COR-L47 (cell line): ENCODE measurements around the gene AVL9.

Source experiments
- DNase-seq: peaks from one replicate; lab custom pipeline; 2025; lab: John Stamatoyannopoulos, UW

The AVL9 gene

GRCh38 chr7:32535162-32535702 lies 39.9 kb downstream of the AVL9 start:
- no peak for DNase-seq

DNA sequence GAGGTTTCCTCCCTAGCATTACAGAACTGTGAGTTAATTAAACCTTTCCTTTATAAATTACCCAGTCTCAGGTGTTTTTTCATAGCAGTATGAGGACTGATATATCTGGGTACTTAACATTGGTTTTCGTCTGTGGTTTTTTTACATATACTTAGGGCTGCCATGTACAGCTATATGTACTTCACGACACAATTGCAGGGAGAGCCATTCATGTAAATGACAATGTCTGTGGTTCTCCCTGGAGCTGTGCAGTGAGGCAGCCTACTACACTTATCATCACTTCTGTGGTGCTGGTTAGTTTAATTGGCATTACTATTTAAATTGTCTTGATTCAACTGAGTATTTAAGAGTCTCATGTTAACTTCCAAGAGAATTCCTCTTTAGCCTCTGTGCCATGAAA lies 40.7 kb downstream of the AVL9 start:
- no peak for DNase-seq

DNA sequence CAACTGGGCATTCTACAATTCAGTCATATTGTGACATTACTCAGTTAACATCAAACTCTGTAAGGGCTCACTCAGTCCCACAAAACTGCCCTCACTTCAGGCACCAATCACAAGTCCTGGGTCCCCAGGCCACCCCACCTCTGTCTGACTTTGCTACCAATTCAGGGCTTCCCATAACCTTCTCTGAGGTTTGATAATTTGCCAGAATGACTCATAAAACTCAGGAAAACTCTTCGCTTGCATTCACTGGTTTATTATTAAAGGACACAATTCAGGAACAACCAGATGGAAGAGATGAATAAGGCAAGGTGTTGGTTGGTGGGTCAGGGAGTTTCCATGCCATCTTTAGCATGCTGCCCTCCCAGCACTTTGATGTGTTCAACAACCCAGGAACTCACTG lies 41.3 kb downstream of the AVL9 start:
- no peak for DNase-seq

GRCh38 chr7:32537760-32538159 lies 42.5 kb downstream of the AVL9 start:
- DNase-seq, result no peak

DNA sequence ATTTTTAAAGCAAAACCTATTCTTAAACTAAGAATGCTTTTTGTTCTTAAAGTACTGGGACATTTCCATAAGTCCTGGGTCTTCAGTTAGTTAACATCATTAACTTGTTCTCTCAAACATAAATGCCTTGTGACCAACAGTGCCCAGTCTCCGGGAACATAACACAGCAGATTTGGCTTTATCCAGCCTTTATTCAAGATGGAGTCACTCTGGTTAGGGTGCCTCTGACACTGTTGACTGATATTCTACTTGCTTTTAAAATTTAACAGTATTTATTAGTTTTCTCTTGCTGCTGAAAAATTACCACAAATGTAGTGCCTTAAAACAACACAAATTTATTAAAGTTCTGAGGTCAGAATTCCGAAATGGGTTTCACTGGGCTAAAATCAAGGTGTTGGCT lies 44.1 kb downstream of the AVL9 start:
- DNase-seq, result no peak

DNA sequence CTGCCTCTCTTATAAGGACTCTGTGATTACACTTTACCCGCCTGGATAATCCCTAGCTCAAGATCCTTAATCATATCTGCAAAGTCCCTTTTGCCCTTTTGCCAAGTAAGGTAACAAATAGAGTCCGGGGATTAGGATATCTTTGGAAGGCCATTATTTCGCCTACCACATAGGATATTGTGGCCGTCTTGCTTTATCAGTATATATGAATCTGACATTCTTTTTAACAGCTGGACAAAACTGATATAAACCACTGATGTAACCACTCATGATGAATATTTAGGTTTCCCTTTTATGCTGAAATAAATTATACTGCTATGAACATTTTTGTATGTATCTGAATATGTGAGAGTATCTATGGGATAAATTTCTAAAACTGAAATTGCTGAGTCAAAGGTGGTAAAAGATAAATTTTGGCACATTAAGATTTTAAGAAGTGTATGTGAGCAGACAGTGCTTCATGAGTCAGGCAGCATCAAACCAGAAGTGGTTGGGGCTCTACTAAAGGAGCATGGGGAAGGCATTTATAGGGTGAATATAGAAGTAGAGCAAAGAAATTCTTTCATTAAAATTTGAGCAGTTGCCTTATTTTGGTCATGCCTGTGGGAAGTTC lies 44.7 kb downstream of the AVL9 start:
- DNase-seq, result no peak

GRCh38 chr7:32542595-32542994 lies 47.3 kb downstream of the AVL9 start:
- no peak for DNase-seq

- no peak for DNase-seq
These were observed 64.2 kb downstream of the AVL9 start for GRCh38 chr7:32559480-32559879.

DNA sequence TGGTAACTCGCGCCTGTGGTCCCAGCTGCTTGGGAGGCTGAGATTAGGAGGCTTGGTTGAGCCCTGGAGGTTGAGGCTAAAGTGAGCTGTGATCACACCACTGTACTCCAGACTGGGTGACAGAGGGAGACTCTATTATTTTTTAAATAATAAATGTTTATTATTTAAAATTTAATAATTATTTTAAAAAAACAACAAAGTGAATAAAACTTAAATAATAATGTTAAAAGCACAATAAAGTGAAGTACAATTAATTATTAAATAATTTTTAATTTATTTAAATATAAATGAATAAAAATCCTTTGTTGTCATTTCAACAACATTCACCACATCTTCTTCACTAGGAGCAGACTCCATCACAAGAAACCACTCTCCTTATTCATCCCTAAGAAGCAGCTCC lies 64.8 kb downstream of the AVL9 start:
- DNase-seq, result no peak

DNA sequence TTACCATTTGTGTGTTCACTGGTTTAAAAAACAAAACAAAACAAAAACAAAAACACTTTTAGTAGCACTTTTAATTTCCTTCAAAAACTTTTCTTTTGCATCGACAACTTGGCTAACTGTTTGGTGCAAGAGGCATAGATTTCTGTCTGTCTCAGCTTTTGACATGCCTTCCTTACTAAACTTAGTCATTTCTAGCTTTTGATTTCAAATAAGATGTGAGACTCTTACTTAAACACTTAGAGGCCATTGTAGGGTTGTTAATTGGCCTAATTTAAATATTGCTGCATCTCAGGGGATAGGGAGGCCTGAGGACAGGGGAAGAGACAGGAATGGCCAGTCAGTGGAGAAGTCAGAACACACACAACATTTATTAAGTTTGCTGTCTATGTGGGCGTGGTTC lies 66.3 kb downstream of the AVL9 start:
- no peak for DNase-seq

GRCh38 chr7:32564542-32564941 lies 69.3 kb downstream of the AVL9 start:
- DNase-seq, result no peak

- no peak for DNase-seq
These were observed 74.3 kb downstream of the AVL9 start for GRCh38 chr7:32569388-32570289.

DNA sequence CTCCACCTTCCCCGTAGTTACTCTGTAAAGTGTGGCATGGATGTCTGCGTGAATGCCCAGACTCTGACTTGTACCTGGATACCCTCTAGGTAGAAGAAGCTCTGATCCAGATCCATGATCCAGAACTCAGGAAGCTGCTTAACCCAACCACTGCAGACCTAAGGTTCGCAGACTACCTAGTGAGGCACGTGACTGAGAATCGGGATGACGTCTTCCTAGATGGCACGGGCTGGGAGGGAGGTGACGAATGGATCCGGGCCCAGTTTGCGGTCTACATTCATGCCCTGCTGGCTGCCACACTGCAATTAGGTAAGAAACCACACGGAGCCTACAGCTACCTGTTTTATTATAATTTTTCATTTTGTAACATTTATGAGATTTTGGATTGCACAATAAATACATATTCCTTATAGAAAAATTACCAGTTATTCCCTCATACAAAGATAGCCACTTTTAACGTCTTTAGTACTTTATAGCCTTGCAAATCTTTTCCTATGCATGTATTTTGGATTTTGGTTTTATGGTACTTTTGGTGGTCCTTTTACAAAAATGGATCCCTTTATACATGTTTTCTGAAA lies 77.9 kb downstream of the AVL9 start:
- no peak for DNase-seq

GRCh38 chr7:32574626-32575025 lies 79.3 kb downstream of the AVL9 start:
- no peak for DNase-seq

DNA sequence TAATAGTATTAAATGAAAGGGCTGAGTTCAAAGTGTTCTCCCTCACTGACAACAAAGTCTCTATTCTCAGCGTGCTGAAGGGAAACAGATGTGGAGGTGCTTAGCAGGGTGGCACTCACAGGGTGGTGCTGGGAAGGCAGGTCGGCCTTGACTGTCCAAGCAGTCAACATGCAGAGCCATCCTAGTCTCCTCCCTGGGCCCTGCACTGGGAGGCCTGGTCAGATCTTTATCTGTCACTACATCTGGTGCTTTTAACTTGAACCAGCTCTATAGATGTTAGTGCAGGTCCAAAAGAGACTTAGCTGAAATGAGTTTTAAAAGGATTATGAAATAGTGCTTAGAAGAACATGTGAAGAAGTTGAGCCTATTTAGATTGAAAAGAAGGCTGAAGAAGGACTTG lies 82.1 kb downstream of the AVL9 start:
- no peak for DNase-seq

DNA sequence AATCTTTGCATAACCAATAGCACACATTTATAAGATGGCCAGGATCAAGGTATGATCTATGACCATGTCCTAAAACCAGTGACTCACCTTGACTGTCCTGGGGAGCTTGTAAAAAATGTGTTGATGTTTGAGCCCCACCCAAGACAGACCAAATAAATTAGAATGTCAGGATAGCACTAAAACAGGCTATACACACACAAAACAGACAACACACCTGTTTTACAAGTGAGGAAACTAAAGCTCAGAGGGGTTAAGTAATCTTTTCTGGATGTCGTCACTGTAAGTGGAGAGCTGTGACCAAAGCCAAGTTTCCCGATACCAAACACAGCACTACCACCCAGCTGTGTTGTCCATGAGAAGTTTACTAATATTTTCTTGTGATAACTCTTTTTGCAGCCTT lies 84.5 kb downstream of the AVL9 start:
- DNase-seq, result no peak

- DNase-seq, result no peak
These were observed 85.4 kb downstream of the AVL9 start for GRCh38 chr7:32580646-32581045.

DNA sequence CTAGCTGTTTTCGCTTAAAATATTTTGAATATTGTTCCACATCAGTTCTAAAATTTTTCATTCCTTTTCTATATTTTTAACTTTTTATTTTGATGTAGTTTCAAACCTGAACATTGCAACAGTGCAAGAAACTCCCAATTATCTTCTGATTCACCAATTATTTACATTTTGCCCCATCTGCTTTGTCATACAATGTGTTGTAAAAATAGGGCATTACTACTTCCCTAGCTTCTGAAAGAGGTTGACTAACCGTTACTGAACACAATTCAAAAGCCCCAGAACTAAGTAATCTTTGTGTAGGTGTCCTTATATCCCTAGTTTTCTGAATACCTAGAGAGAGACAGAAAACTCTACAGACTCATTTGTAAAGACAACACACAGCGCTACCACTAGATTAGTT lies 86.7 kb downstream of the AVL9 start:
- DNase-seq, result no peak

DNA sequence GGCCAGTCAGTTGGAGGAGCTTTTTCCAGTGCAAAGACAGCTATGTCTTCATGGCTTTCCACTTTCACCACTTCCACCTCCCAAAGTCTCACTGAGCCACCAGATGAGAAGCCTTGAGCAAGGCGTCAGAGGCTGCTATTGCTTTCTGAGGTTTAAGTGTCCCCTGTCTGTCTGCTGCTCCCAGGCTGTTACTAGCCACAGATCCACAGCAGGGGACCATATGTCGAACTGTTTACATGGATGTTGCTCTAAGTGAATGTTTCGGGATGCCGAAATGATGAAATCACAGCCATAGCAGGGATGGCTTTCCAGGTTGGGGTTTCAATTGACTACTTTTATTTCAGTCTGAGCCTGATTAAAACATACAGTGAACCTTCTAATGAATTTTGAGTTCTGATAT lies 88.5 kb downstream of the AVL9 start:
- no peak for DNase-seq

- DNase-seq, result no peak
These were observed 91.3 kb downstream of the AVL9 start for GRCh38 chr7:32586291-32587221.

- DNase-seq, result no peak
These were observed 92.2 kb downstream of the AVL9 start for GRCh38 chr7:32587411-32587948.

GRCh38 chr7:32588657-32589056 lies 93.4 kb downstream of the AVL9 start:
- no peak for DNase-seq
